Memory B cell (primary cell): ENCODE measurements around the gene FNBP1L.

Experiments used
- ATAC-seq: fragments of 150-1000 bp; cut with Tn5 transposase; 2 replicates; pipeline ENCODE4 v1.10.0; 2021; ENCODE audit warnings: low read depth, mild to moderate bottlenecking, moderate library complexity
- DNase-seq, 2 donors: peaks; one replicate each; pipeline ENCODE4 v3.0.0; 2022; ENCODE audit warnings: low spot score in 2 of 2
- H3K27ac Mint-ChIP-seq: one replicate; pipeline ENCODE4 v1.8.0; 2022; ENCODE audit warnings: mild to moderate bottlenecking, moderate library complexity, mixed read lengths
- H3K27me3 Mint-ChIP-seq: one replicate; pipeline ENCODE4 v1.8.0; 2022; ENCODE audit warnings: mixed read lengths
- H3K36me3 Mint-ChIP-seq: one replicate; pipeline ENCODE4 v1.8.0; 2022; ENCODE audit warnings: mild to moderate bottlenecking, mixed read lengths
- H3K4me1 Mint-ChIP-seq: one replicate; pipeline ENCODE4 v1.8.0; 2022; ENCODE audit warnings: mixed read lengths
- H3K4me3 Mint-ChIP-seq: one replicate; pipeline ENCODE4 v1.8.0; 2022; ENCODE audit warnings: mild to moderate bottlenecking, moderate library complexity, mixed read lengths
- H3K9me3 Mint-ChIP-seq: one replicate; pipeline ENCODE4 v1.8.0; 2022; ENCODE audit warnings: mixed read lengths

FNBP1L gene

GRCh38 chr1:93436496-93436895, 11.4 kb upstream of the FNBP1L start:
- peaks cover 4% of the 10 kb centered on the region for H3K4me1 Mint-ChIP-seq
- no peaks in the 10 kb centered on the region for H3K36me3 Mint-ChIP-seq
- no peak for DNase-seq
- no peaks in the 10 kb centered on the region for H3K9me3 Mint-ChIP-seq
- no peak overlapping the region for H3K4me3 Mint-ChIP-seq
- no peak for ATAC-seq
- H3K27ac Mint-ChIP-seq = no peak overlapping the region
- H3K27me3 Mint-ChIP-seq = no peaks in the 10 kb centered on the region

GRCh38 chr1:93437976-93438605, 9.8 kb upstream of the FNBP1L start:
- Mint-ChIP-seq H3K4me1 (peaks cover 4% of the 10 kb centered on the region), H3K27me3 (no peaks in the 10 kb centered on the region), H3K27ac (no peak overlapping the region), H3K4me3 (no peak overlapping the region), H3K36me3 (no peaks in the 10 kb centered on the region), H3K9me3 (no peaks in the 10 kb centered on the region)
- ATAC-seq = peak; percentile 83
- DNase-seq = peak in 1 of 2 donors; percentile 26

GRCh38 chr1:93438716-93439115, 9.2 kb upstream of the FNBP1L start:
- Mint-ChIP-seq H3K4me1 (peaks cover 4% of the 10 kb centered on the region), H3K27ac (no peak overlapping the region), H3K27me3 (no peaks in the 10 kb centered on the region), H3K9me3 (no peaks in the 10 kb centered on the region), H3K4me3 (no peak overlapping the region), H3K36me3 (no peaks in the 10 kb centered on the region)
- ATAC-seq (no peak), DNase-seq (no peak)

DNA sequence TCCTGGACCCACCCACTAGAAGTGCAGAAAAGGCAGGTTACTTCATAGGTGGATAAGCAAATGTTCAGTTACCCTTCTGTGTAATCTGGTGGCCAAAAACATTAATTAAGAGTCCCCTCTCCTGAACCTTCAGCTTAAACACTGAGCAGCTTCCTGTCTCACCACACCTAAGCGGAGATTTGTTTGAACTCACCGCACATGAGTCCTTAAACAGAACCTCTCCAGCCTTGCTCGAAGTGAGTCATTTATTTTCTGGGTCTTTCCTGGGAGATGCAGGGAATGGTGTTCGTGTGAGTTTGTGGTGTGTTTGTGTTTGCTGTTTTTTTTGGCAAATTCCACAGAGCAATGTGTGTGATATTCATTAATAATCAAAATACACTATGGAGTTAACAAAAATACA, 7.6 kb upstream of the FNBP1L start:
- Mint-ChIP-seq H3K36me3 (no peaks in the 10 kb centered on the region), H3K27ac (no peak overlapping the region), H3K4me3 (no peak overlapping the region), H3K4me1 (peaks cover 4% of the 10 kb centered on the region), H3K27me3 (no peaks in the 10 kb centered on the region), H3K9me3 (no peaks in the 10 kb centered on the region)
- DNase-seq = no peak
- ATAC-seq = no peak

- Mint-ChIP-seq H3K4me1 (peaks cover 4% of the 10 kb centered on the region), H3K9me3 (no peaks in the 10 kb centered on the region), H3K36me3 (no peaks in the 10 kb centered on the region), H3K27me3 (no peaks in the 10 kb centered on the region), H3K4me3 (no peak overlapping the region), H3K27ac (no peak overlapping the region)
- DNase-seq (no peak), ATAC-seq (no peak)
Observed at GRCh38 chr1:93440706-93441105, 7.2 kb upstream of the FNBP1L start.

DNA sequence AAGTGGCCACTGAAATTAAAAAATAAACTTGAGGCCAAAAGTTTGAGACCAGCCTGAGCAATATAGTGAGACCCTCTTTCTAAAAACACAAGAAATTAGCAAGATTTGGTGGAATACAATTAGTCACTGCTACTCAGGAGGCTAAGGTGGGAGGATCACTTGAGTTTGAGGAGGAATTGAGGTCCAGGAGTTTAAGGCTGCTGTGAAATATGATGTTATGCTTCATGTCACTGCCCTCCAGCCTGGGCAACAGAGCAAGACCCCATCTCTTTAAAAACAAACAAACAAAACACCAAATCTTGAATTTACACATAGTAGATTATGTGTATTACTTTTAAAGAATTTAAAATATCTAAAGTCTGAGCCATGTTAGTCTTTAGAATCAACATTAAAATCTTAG, 6.3 kb upstream of the FNBP1L start:
- no peak for ATAC-seq
- Mint-ChIP-seq H3K4me3 (no peak overlapping the region), H3K27me3 (peaks cover 3% of the 10 kb centered on the region), H3K4me1 (peaks cover 6% of the 10 kb centered on the region), H3K36me3 (no peaks in the 10 kb centered on the region), H3K9me3 (no peaks in the 10 kb centered on the region), H3K27ac (no peak overlapping the region)
- DNase-seq = no peak

DNA sequence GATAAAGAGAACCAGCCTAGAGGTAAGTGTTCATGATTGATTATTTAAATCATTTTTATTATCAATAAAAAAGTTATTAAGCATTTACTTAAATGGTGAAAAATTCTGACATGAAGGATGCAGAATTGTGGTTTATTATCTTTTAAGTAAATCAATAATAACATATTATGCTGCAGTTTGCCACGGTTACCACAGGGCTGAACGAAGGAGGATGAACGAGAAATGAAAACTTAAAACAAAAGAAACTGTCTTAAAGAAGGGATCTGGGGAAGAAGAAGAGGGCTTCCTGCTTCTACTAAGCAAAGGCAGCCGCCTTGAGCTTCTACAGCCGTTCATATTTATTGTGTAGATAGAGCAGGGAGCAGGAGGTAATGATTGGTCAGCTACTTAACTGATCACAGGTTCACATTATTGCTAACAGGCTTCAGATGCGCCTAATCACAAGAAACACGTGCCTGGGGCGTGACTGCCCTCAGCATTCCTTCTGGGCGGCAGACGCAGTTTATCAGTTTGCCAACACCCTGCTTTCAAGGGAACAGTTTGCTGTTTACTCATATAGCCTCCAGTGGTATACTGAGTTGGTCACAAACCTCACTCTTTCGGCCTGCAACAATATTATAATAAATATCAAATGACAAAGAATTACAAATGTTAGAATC, 5.8 kb upstream of the FNBP1L start:
- peaks cover 12% of the 10 kb centered on the region for H3K4me1 Mint-ChIP-seq
- no peaks in the 10 kb centered on the region for H3K36me3 Mint-ChIP-seq
- no peaks in the 10 kb centered on the region for H3K9me3 Mint-ChIP-seq
- peaks cover 4% of the 10 kb centered on the region for H3K27me3 Mint-ChIP-seq
- ATAC-seq (no peak), DNase-seq (no peak)
- no peak overlapping the region for H3K4me3 Mint-ChIP-seq
- H3K27ac Mint-ChIP-seq = no peak overlapping the region

- Mint-ChIP-seq H3K27ac (no peak overlapping the region), H3K4me1 (peaks cover 17% of the 10 kb centered on the region), H3K27me3 (peaks cover 4% of the 10 kb centered on the region), H3K36me3 (no peaks in the 10 kb centered on the region), H3K4me3 (no peak overlapping the region), H3K9me3 (no peaks in the 10 kb centered on the region)
- ATAC-seq = no peak
- DNase-seq = no peak
Observed at GRCh38 chr1:93442741-93443140, 5.2 kb upstream of the FNBP1L start.

DNA sequence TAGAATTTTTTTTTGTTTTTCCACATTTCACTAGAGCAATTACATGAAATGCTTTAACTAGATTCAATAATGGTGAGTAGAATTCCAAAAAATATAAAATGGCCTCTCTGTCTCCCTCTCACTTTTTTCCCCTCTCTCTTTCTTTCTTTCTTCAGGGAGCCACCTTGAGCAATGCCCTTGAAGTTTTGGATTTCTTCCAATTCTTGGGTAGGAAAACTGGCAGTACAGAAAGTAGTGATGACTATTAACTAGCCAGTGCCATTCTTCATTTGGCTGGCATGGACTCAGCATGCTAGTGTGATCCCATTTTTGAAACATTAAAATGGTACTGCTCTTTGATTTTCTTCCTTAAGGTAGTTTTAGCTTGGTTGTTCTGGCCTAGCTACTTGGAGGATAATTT, 4.5 kb upstream of the FNBP1L start:
- Mint-ChIP-seq H3K9me3 (no peaks in the 10 kb centered on the region), H3K36me3 (no peaks in the 10 kb centered on the region), H3K27ac (no peak overlapping the region), H3K4me1 (peaks cover 13% of the 10 kb centered on the region), H3K4me3 (no peak overlapping the region), H3K27me3 (peaks cover 4% of the 10 kb centered on the region)
- no peak for DNase-seq
- ATAC-seq = no peak

DNA sequence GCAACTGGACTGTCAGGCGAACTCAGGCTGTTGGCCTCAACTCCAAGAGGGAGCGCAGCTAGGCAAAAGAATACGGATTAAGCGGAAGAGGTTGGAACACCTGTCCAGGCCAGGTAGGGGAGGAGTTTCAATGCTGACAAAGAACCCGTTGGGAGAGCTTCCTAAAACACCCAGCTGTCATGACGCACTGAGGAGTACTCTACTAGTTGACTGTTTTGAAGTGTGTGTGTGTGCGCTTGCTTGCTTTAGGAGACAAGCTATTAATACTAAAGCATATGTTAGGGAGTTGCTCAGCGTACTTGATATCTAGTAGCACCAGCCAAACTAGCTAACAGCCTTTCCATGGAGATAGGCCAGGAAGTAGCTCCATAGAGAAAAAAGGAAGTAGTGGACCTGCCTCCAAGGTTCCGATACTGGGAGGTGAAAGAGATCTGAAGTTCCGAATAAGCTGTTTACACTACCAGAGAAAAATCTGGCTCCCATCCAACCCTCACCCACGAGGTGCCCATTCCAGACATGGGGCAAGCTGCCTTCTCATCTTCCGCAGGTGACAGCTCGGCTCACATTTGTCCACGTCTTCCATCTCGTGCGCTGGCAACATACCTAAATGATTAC, 974 bp upstream of the FNBP1L start:
- DNase-seq (no peak), ATAC-seq (no peak)
- Mint-ChIP-seq H3K4me1 (peaks cover 23% of the 10 kb centered on the region), H3K4me3 (peak overlapping the region; percentile 96), H3K9me3 (no peaks in the 10 kb centered on the region), H3K36me3 (no peaks in the 10 kb centered on the region), H3K27me3 (peaks cover 6% of the 10 kb centered on the region), H3K27ac (peak overlapping the region; percentile 63)

GRCh38 chr1:93448292-93448982, 519 bp downstream of the FNBP1L start:
- Mint-ChIP-seq H3K27ac (peak overlapping the region; percentile 64), H3K4me3 (peak overlapping the region; percentile 96), H3K36me3 (no peaks in the 10 kb centered on the region), H3K27me3 (peaks cover 6% of the 10 kb centered on the region), H3K9me3 (no peaks in the 10 kb centered on the region), H3K4me1 (peaks cover 23% of the 10 kb centered on the region)
- peak; percentile 41 for ATAC-seq
- peak; percentile 14 to 33 for DNase-seq

DNA sequence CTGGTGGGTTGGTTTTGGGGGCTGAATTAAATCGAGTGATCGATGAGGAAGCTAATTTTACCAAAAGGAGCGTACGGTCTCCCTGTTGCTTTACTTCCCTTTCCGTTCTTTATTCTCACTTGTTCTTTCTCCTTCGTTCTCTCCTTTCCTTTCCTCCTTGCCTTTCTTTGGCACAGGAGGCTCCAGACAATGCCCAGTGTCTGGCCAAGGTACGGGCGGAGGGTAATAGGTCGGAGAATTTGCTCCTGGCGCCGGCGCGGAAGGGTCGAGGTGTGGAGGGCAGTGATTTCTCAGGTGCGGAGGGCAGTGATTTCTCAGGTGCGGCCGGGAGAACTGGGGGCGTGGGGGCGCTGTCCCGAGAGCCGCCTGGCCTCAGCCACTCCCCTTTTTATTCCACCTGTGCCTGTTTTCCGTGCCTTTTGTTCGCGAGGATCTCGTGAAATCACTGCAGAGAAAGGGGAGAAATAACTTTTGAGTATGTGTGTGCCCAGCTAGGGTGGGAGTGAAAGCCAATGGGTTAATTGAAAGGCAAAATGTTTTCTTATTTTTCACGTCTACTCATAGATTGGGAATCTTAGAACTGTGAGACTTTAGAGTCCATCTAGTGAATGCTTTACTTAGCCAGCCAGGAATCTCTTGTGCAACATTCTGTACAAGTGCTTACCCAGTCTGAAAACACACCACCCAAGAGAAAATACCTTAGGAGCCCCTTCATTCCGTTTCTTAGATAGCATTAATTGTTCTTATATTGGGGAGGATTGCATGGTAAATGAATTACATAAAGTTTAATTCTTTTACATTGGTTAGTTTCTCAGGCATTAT, 1.3 kb downstream of the FNBP1L start:
- H3K9me3 Mint-ChIP-seq = no peaks in the 10 kb centered on the region
- no peaks in the 10 kb centered on the region for H3K36me3 Mint-ChIP-seq
- no peak for DNase-seq
- H3K27me3 Mint-ChIP-seq = peaks cover 6% of the 10 kb centered on the region
- H3K4me3 Mint-ChIP-seq = peak overlapping the region; percentile 96
- peak overlapping the region; percentile 64 for H3K27ac Mint-ChIP-seq
- ATAC-seq = no peak
- peaks cover 23% of the 10 kb centered on the region for H3K4me1 Mint-ChIP-seq

DNA sequence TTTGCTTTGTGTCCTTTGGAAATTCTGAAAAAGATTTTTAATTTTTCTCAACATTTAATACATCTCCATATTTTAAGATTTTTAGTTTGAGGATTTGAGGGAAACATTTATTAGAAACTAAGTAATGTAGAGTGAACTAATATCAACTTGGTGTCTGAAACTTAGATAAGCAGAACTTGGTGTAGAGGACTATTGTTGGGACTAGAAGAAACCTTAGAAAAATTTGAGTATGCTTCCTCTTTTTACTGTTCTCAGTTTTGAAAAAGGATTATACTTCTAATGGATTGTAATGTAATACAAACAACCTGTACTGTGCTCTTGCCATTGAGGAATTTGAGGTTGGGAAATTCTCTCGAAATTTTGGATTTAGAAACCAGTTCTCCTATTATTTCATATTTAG, 2.4 kb downstream of the FNBP1L start:
- DNase-seq (no peak), ATAC-seq (peak; percentile 48)
- H3K27ac Mint-ChIP-seq = no peak overlapping the region
- H3K36me3 Mint-ChIP-seq = no peaks in the 10 kb centered on the region
- H3K4me3 Mint-ChIP-seq = no peak overlapping the region
- H3K4me1 Mint-ChIP-seq = peaks cover 23% of the 10 kb centered on the region
- no peaks in the 10 kb centered on the region for H3K9me3 Mint-ChIP-seq
- peaks cover 6% of the 10 kb centered on the region for H3K27me3 Mint-ChIP-seq

DNA sequence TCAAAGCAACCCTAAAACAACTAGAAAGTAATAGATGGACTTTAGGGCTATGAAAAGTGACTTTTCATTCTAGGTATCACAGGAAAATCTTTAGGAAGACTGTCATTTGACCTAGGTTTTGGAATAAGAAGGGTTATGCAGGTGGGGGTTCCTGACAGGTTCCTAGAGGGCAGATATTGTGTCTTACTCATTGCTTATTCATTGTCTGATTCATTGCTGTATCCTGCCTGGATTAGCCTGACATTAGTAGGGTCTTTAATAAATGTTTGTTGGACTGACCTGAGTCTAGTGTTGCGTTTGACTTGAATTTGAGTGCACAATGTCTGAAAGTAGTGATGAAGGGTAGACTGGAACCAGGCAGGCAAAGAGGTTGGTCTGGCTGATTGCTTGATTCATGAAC, 6.0 kb downstream of the FNBP1L start:
- Mint-ChIP-seq H3K36me3 (peaks cover 3% of the 10 kb centered on the region), H3K4me1 (peaks cover 10% of the 10 kb centered on the region), H3K27me3 (peaks cover 2% of the 10 kb centered on the region), H3K27ac (no peak overlapping the region), H3K9me3 (no peaks in the 10 kb centered on the region), H3K4me3 (no peak overlapping the region)
- no peak for ATAC-seq
- no peak for DNase-seq
